HEK293 (cell line): ENCODE results near the gene TMEM51.

ENCODE experiments used
- CTCF ChIA-PET: fragments of 350-600 bp; formaldehyde crosslinking; extraction: SDS; loops from one replicate; lab custom pipeline; 2021; ENCODE audit warnings: antibody characterized with exemption; lab: Yijun Ruan, JAX
- POLR2A ChIA-PET: fragments of 300-600 bp; formaldehyde crosslinking; extraction: SDS; loops from one replicate; lab custom pipeline; 2020; ENCODE audit warnings: antibody characterized with exemption, inconsistent platforms; lab: Yijun Ruan, JAX
- H3K27ac ChIP-seq: fragments of 200-500 bp; sonication (Bioruptor generic); 2 replicates; pipeline ENCODE4 v1.5.1; 2014; ENCODE audit warnings: low read depth, low read length, control low read depth, inconsistent platforms; ENCODE audit errors: extremely low read depth
- H3K36me3 ChIP-seq, 2 experiments: fragments of 200-500 bp in 1 of 2; sonication (Bioruptor generic) in 1 of 2; 1 replicate in 1 of 2; 2 replicates in 1 of 2; pipeline ENCODE4 v1.5.1; 2014 to 2017; ENCODE audit warnings: inconsistent platforms in 2 of 2, low read length in 2 of 2; ENCODE audit not compliant: control insufficient read depth in 2 of 2, insufficient read depth in 1 of 2
- H3K4me1 ChIP-seq: fragments of 200-500 bp; sonication (Bioruptor generic); 2 replicates; pipeline ENCODE4 v1.5.1; 2014; ENCODE audit warnings: mild to moderate bottlenecking, low read length, inconsistent platforms; ENCODE audit not compliant: control insufficient read depth, insufficient read depth
- H3K4me3 ChIP-seq: 2 replicates; pipeline ENCODE4 v1.5.1; 2011; ENCODE audit warnings: low read depth, mild to moderate bottlenecking, control low read depth, low read length, moderate library complexity
- H3K9me3 ChIP-seq: fragments of 200-500 bp; sonication (Bioruptor generic); 2 replicates; pipeline ENCODE4 v1.5.1; 2014; ENCODE audit warnings: low read depth, low read length, inconsistent platforms; ENCODE audit not compliant: control insufficient read depth, insufficient read depth
- GLIS1 ChIP-seq: fragments of 450-650 bp; formaldehyde crosslinking; IDR thresholded peaks from 2 replicates; pipeline ENCODE4 v1.5.1; 2016; ENCODE audit warnings: missing biosample characterization, missing genetic modification characterization
- HOXD13 ChIP-seq: sonication (generic); formaldehyde crosslinking; IDR thresholded peaks from 2 replicates; pipeline ENCODE4 v1.8.0; 2022; ENCODE audit warnings: missing genetic modification reagents, borderline replicate concordance
- KLF16 ChIP-seq: fragments of 450-650 bp; formaldehyde crosslinking; IDR thresholded peaks from 2 replicates; pipeline ENCODE4 v1.5.1; 2017; ENCODE audit warnings: missing biosample characterization, missing genetic modification characterization
- KLF9 ChIP-seq: fragments of 450-650 bp; formaldehyde crosslinking; IDR thresholded peaks from 2 replicates; pipeline ENCODE4 v1.5.1; 2016; ENCODE audit warnings: missing biosample characterization, missing genetic modification characterization, low read depth
- OVOL3 ChIP-seq: fragments of 450-650 bp; formaldehyde crosslinking; IDR thresholded peaks from 2 replicates; pipeline ENCODE4 v1.5.1; 2016; ENCODE audit warnings: missing biosample characterization, missing genetic modification characterization
- PRDM6 ChIP-seq: fragments of 450-650 bp; formaldehyde crosslinking; IDR thresholded peaks from 2 replicates; pipeline ENCODE4 v1.5.1; 2017; ENCODE audit warnings: missing biosample characterization, missing genetic modification characterization
- TSHZ1 ChIP-seq: fragments of 450-650 bp; formaldehyde crosslinking; IDR thresholded peaks from 2 replicates; pipeline ENCODE4 v1.5.1; 2016; ENCODE audit warnings: missing biosample characterization, missing genetic modification characterization, borderline replicate concordance
- YY1 ChIP-seq: fragments of 450-650 bp; formaldehyde crosslinking; IDR thresholded peaks from 2 replicates; pipeline ENCODE4 v1.5.1; 2018; ENCODE audit warnings: missing biosample characterization, missing genetic modification characterization
- ZBTB7A ChIP-seq: fragments of 450-650 bp; formaldehyde crosslinking; IDR thresholded peaks from 2 replicates; pipeline ENCODE4 v1.5.1; 2016; ENCODE audit warnings: low read depth, missing biosample characterization, missing genetic modification characterization
- ZNF10 ChIP-seq: fragments of 450-650 bp; formaldehyde crosslinking; IDR thresholded peaks from 2 replicates; pipeline ENCODE4 v1.5.1; 2017; ENCODE audit warnings: missing biosample characterization, missing genetic modification characterization
- ZNF112 ChIP-seq: fragments of 450-650 bp; formaldehyde crosslinking; IDR thresholded peaks from 2 replicates; pipeline ENCODE4 v1.5.0; 2017; ENCODE audit warnings: missing biosample characterization, missing genetic modification characterization
- ZNF155 ChIP-seq: fragments of 450-650 bp; formaldehyde crosslinking; IDR thresholded peaks from 2 replicates; pipeline ENCODE4 v1.5.1; 2016; ENCODE audit warnings: missing biosample characterization, missing genetic modification characterization
- ZNF174 ChIP-seq: fragments of 450-650 bp; formaldehyde crosslinking; IDR thresholded peaks from 2 replicates; pipeline ENCODE4 v1.5.0; 2017; ENCODE audit warnings: missing biosample characterization, mild to moderate bottlenecking, missing genetic modification characterization
- ZNF221 ChIP-seq: fragments of 450-650 bp; formaldehyde crosslinking; IDR thresholded peaks from 2 replicates; pipeline ENCODE4 v1.5.1; 2017; ENCODE audit warnings: missing biosample characterization, missing genetic modification characterization, borderline replicate concordance
- ZNF302 ChIP-seq: fragments of 450-650 bp; formaldehyde crosslinking; IDR thresholded peaks from 2 replicates; pipeline ENCODE4 v1.5.1; 2016; ENCODE audit warnings: missing biosample characterization, missing genetic modification characterization, low read depth
- ZNF324 ChIP-seq: fragments of 450-650 bp; formaldehyde crosslinking; IDR thresholded peaks from 2 replicates; pipeline ENCODE4 v1.5.1; 2016; ENCODE audit warnings: missing biosample characterization, missing genetic modification characterization
- ZNF37A ChIP-seq: fragments of 450-650 bp; IDR thresholded peaks from 2 replicates; pipeline ENCODE4 v1.5.1; 2018; ENCODE audit warnings: missing biosample characterization, missing genetic modification characterization
- ZNF416 ChIP-seq: fragments of 450-650 bp; formaldehyde crosslinking; IDR thresholded peaks from 2 replicates; pipeline ENCODE4 v1.5.1; 2016; ENCODE audit warnings: missing biosample characterization, missing genetic modification characterization
- ZNF423 ChIP-seq: fragments of 450-650 bp; formaldehyde crosslinking; IDR thresholded peaks from 2 replicates; pipeline ENCODE4 v1.5.1; 2016; ENCODE audit warnings: missing biosample characterization, missing genetic modification characterization
- ZNF48 ChIP-seq: fragments of 450-650 bp; formaldehyde crosslinking; IDR thresholded peaks from 2 replicates; pipeline ENCODE4 v1.5.1; 2016; ENCODE audit warnings: missing biosample characterization, missing genetic modification characterization
- ZNF488 ChIP-seq: fragments of 450-650 bp; formaldehyde crosslinking; IDR thresholded peaks from 2 replicates; pipeline ENCODE4 v1.5.1; 2016; ENCODE audit warnings: missing biosample characterization, missing genetic modification characterization
- ZNF529 ChIP-seq: fragments of 450-650 bp; formaldehyde crosslinking; IDR thresholded peaks from 2 replicates; pipeline ENCODE4 v1.5.1; 2017; ENCODE audit warnings: missing genetic modification characterization, missing biosample characterization; ENCODE audit not compliant: insufficient replicate concordance
- ZNF600 ChIP-seq: fragments of 450-650 bp; formaldehyde crosslinking; IDR thresholded peaks from 2 replicates; pipeline ENCODE4 v1.5.1; 2016; ENCODE audit warnings: missing biosample characterization, missing genetic modification characterization
- ZNF623 ChIP-seq: fragments of 450-650 bp; formaldehyde crosslinking; IDR thresholded peaks from 2 replicates; pipeline ENCODE4 v1.5.1; 2016; ENCODE audit warnings: missing biosample characterization, missing genetic modification characterization
- ZNF654 ChIP-seq: fragments of 450-650 bp; formaldehyde crosslinking; IDR thresholded peaks from 2 replicates; pipeline ENCODE4 v1.5.1; 2016; ENCODE audit warnings: low read depth, missing biosample characterization, missing genetic modification characterization
- ZNF692 ChIP-seq: fragments of 450-650 bp; formaldehyde crosslinking; IDR thresholded peaks from 2 replicates; pipeline ENCODE4 v1.5.1; 2016; ENCODE audit warnings: missing biosample characterization, missing genetic modification characterization
- ZNF76 ChIP-seq: fragments of 450-650 bp; formaldehyde crosslinking; IDR thresholded peaks from 2 replicates; pipeline ENCODE4; 2016; ENCODE audit warnings: low read depth, missing biosample characterization, missing genetic modification characterization, borderline replicate concordance
- ZSCAN4 ChIP-seq: fragments of 450-650 bp; formaldehyde crosslinking; IDR thresholded peaks from 2 replicates; pipeline ENCODE4 v1.5.1; 2017; ENCODE audit warnings: missing biosample characterization, missing genetic modification characterization
- ZXDB ChIP-seq: fragments of 450-650 bp; formaldehyde crosslinking; IDR thresholded peaks from 2 replicates; pipeline ENCODE4 v1.5.1; 2016; ENCODE audit warnings: missing biosample characterization, missing genetic modification characterization
- TF ChIP-seq, protein P1 (sequence below): fragments of 450-650 bp; formaldehyde crosslinking; IDR thresholded peaks from 2 replicates; pipeline ENCODE4 v1.5.1; 2016; ENCODE audit warnings: missing biosample characterization, missing genetic modification characterization

TMEM51 gene

GRCh38 chr1:15196069-15196468 is 42.5 kb downstream of the TMEM51 start:
- ChIA-PET CTCF (interaction anchor here (0.6 to 1.3 kb wide), 3 partner anchors 43 to 88 kb away, joined by 3 to 5 read pairs (median 3); partner anchors contain the start of gene TMEM51), POLR2A (no interaction called here)
- peaks cover 6% of the 10 kb centered on the region for H3K4me1 ChIP-seq
- no peak overlapping the region for H3K4me3 ChIP-seq
- H3K9me3 ChIP-seq, result no peaks in the 10 kb centered on the region
- H3K27ac ChIP-seq, result no peak overlapping the region
- no peaks in the 10 kb centered on the region for H3K36me3 ChIP-seq
- TF ChIP-seq OVOL3, result no peak
- peak; percentile 80 for TF ChIP-seq GLIS1
- TF ChIP-seq ZNF692 (tag by site-specific recombination), result no peak
- TF ChIP-seq ZNF416, result no peak
- no peak for TF ChIP-seq ZNF155 (tag by site-specific recombination)
- no peak for TF ChIP-seq ZNF654 (tag by site-specific recombination)
- no peak for TF ChIP-seq HOXD13 (CRISPR knock-in tag)
- TF ChIP-seq ZSCAN4 (tag by site-specific recombination), result peak; percentile 86
- TF ChIP-seq ZNF623 (tag by site-specific recombination), result no peak
- TF ChIP-seq PRDM6, result no peak
- no peak for TF ChIP-seq ZNF174 (tag by site-specific recombination)
- no peak for TF ChIP-seq ZNF37A (tag by site-specific recombination)
- no peak for TF ChIP-seq ZXDB
- no peak for TF ChIP-seq ZBTB7A (tag by site-specific recombination)
- no peak for TF ChIP-seq TSHZ1 (tag by site-specific recombination)
- TF ChIP-seq ZNF423, result no peak
- no peak for TF ChIP-seq KLF9 (tag by site-specific recombination)
- 0 out of 2 replicates have a peak, but pooled peaks have one; percentile 54 for TF ChIP-seq ZNF600 (tag by site-specific recombination)
- TF ChIP-seq ZNF112 (tag by site-specific recombination), result peak; percentile 98
- TF ChIP-seq KLF16, result no peak
- no peak for TF ChIP-seq ZNF488 (tag by site-specific recombination)
- TF ChIP-seq ZNF529 (tag by site-specific recombination), result no peak
- TF ChIP-seq ZNF302, result no peak
- TF ChIP-seq ZNF48 (tag by site-specific recombination), result no peak
- TF ChIP-seq YY1, result no peak
- no peak for TF ChIP-seq ZNF221 (tag by site-specific recombination)
- TF ChIP-seq ZNF324 (tag by site-specific recombination), result no peak
- TF ChIP-seq ZNF10 (tag by site-specific recombination), result no peak
- TF ChIP-seq, protein P1, sequence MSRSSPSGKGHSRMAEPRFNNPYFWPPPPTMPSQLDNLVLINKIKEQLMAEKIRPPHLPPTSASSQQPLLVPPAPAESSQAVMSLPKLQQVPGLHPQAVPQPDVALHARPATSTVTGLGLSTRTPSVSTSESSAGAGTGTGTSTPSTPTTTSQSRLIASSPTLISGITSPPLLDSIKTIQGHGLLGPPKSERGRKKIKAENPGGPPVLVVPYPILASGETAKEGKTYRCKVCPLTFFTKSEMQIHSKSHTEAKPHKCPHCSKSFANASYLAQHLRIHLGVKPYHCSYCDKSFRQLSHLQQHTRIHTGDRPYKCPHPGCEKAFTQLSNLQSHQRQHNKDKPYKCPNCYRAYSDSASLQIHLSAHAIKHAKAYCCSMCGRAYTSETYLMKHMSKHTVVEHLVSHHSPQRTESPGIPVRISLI, result no peak
- TF ChIP-seq ZNF76, result no peak
